ENCODE measurements around the gene SLCO4A1. TPM values are rescaled to one million over a fixed set of nuclear protein-coding genes. Genes with fewer than 3 reads are reported as not detected.

SLCO4A1 gene
- total RNA-seq, 1 donor from 2014 or later = 45.9 TPM

DNA sequence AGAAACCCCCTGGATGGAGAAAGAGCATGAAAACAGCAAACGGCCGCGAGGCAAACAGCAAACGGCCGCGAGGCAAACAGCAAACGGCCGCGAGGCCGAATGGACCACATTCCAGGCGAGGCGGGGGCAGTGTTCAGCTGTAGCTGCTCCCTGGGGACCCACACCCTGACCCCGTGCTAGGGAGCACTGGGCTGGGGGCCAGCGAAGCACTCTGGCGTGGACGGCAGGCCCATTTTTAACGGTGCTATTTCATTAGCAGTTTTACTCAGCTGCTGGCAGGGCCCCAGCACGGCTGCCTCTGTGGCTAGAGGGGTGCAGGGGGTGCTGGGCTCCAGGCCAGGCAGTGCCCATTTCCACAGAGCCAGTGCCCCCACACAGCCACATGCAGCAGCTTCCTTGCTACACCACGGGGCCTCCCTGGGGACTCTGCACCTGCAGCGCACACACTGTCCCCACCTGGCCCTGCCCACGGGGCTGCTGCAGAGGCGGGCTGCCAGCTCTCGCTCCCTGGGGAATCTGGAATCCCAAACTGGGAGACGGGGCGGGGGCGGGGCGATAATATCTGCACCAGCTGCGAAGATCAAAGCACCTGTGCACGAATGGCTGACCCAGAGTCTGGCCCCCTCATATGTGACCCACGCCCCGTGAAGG, 35.6 kb upstream of the SLCO4A1 start:
- intact Hi-C loops (cut with DNase I) = no loop called here
- H3K9me3 ChIP-seq = no peaks in the 10 kb centered on the region
- no peak for DNase-seq (ENCODE audit: extremely low spot score in 2 of 2)
- no peak overlapping the region for H3K27ac ChIP-seq
- no peak overlapping the region for H3K4me3 ChIP-seq
- H3K4me1 ChIP-seq = peaks cover 37% of the 10 kb centered on the region
- no peaks in the 10 kb centered on the region for H3K36me3 ChIP-seq
- TF ChIP-seq CTCF (IDR thresholded peaks at IDR 0.05) (no peak), POLR2A (IDR thresholded peaks at IDR 0.05) (no peak), POLR2AphosphoS5 (IDR thresholded peaks at IDR 0.05; ENCODE audit: insufficient read depth in 1 of 2, low read depth in 1 of 2) (peak in 1 of 2 donors; percentile 26)
- no peaks in the 10 kb centered on the region for H3K27me3 ChIP-seq

GRCh38 chr20:62607366-62608217, 34.7 kb upstream of the SLCO4A1 start:
- TF ChIP-seq POLR2AphosphoS5 (IDR thresholded peaks at IDR 0.05; ENCODE audit: insufficient read depth in 1 of 2, low read depth in 1 of 2) = no peak
- no peak for TF ChIP-seq POLR2A (IDR thresholded peaks at IDR 0.05)
- TF ChIP-seq CTCF (IDR thresholded peaks at IDR 0.05) = no peak
- no peaks in the 10 kb centered on the region for H3K27me3 ChIP-seq
- no peak for DNase-seq (ENCODE audit: extremely low spot score in 2 of 2)

DNA sequence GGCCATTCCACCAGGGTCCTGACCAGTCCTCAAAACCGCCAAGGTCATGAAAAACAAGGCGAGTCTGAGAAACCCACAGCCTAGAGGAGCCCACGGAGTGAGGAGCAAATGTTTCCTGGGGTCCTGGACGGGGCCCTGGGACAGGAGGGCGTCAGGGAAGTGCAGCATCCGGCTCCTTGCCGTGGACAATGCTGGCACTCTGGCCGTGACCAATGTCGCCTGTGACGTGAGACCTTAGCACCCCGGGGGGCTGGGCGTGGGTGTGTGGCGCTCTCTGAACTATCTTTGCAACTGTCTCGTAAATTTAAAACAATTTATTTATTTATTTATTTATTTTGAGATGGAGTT, 34.1 kb upstream of the SLCO4A1 start:
- Histone ChIP-seq H3K27ac (no peak overlapping the region), H3K9me3 (no peaks in the 10 kb centered on the region), H3K4me3 (no peak overlapping the region), H3K27me3 (no peaks in the 10 kb centered on the region), H3K4me1 (peaks cover 30% of the 10 kb centered on the region), H3K36me3 (no peaks in the 10 kb centered on the region)
- no peak for TF ChIP-seq POLR2AphosphoS5 (IDR thresholded peaks at IDR 0.05; ENCODE audit: insufficient read depth in 1 of 2, low read depth in 1 of 2)
- no peak for DNase-seq (ENCODE audit: extremely low spot score in 2 of 2)
- intact Hi-C loops (cut with DNase I) = no loop called here

More at GRCh38 chr20:62607366-62608217, 34.7 kb upstream of the SLCO4A1 start:
- H3K4me1 ChIP-seq = peaks cover 36% of the 10 kb centered on the region
- H3K27ac ChIP-seq = no peak overlapping the region
- no peak overlapping the region for H3K4me3 ChIP-seq
- H3K9me3 ChIP-seq = no peaks in the 10 kb centered on the region
- no peaks in the 10 kb centered on the region for H3K36me3 ChIP-seq
- intact Hi-C loops (cut with DNase I) = no loop called here

- no peaks in the 10 kb centered on the region for H3K9me3 ChIP-seq
- no peak overlapping the region for H3K4me3 ChIP-seq
- no peak overlapping the region for H3K27ac ChIP-seq
- H3K27me3 ChIP-seq = no peaks in the 10 kb centered on the region
- DNase-seq (ENCODE audit: extremely low spot score in 2 of 2) = no peak
- no peak for TF ChIP-seq CTCF (IDR thresholded peaks at IDR 0.05)
- TF ChIP-seq POLR2A (IDR thresholded peaks at IDR 0.05) = no peak
- TF ChIP-seq POLR2AphosphoS5 (IDR thresholded peaks at IDR 0.05; ENCODE audit: insufficient read depth in 1 of 2, low read depth in 1 of 2) = no peak
- H3K4me1 ChIP-seq = peaks cover 19% of the 10 kb centered on the region
- intact Hi-C loops (cut with DNase I) = no loop called here
- no peaks in the 10 kb centered on the region for H3K36me3 ChIP-seq
Observed at GRCh38 chr20:62609279-62609720, 33.0 kb upstream of the SLCO4A1 start.

DNA sequence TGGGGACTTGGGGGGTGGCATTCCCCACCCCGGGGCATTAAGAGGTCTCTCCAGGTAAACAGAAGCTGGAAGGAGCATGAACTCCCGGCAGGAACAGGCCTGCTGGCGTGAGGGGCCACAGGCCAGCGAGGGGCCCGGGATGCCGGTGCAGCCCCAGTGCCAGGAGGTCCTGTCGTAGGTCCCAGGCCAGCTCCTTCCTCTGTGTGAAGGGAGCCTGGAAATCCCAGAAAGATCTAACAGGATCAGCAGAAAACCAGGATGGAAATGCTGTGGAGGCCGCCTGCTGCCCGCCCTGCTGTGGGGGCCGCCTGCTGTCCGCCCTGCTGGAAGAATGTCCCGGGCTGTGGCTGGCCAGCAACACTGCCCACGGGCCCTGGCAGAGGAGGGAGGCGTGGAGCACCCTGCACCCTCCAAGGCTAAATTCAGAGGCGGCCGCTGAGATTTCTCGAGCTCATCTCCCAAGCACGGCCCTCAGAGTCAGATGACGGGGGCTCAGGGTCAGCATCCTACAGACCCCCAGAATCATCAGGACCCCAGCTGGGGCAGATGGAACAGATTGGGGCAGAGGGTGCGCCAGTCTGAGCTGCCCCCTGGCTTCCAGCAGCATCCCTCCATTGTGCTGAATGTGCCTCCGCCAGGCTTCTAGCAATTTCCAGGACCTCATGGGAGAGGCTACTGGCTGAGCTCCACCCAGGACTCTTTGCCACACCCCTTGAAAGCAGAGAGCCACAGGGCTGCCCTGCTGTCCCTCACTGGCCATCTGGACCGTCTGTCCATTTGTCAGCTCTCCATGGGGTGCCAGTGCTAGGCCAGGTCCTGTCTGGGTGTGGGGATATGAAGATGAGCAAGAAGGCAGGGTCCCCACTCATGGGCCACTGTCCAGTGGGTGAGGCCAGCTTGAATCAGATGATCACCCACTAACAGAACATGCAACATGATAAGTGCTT, 32.2 kb upstream of the SLCO4A1 start:
- H3K4me3 ChIP-seq = no peak overlapping the region
- no peaks in the 10 kb centered on the region for H3K36me3 ChIP-seq
- no peaks in the 10 kb centered on the region for H3K9me3 ChIP-seq
- H3K27me3 ChIP-seq = no peaks in the 10 kb centered on the region
- DNase-seq (ENCODE audit: extremely low spot score in 2 of 2) = no peak
- intact Hi-C loops (cut with DNase I) = no loop called here
- H3K27ac ChIP-seq = no peak overlapping the region
- TF ChIP-seq POLR2AphosphoS5 (IDR thresholded peaks at IDR 0.05; ENCODE audit: insufficient read depth in 1 of 2, low read depth in 1 of 2) (no peak), POLR2A (IDR thresholded peaks at IDR 0.05) (no peak), CTCF (IDR thresholded peaks at IDR 0.05) (no peak)
- H3K4me1 ChIP-seq = peaks cover 18% of the 10 kb centered on the region

All from vagina (tissue), 2 donors.